Measurements from ENCODE around the gene SPEM3.

The SPEM3 gene

GRCh38 chr17:7403977-7404736 lies 24.5 kb upstream of the SPEM3 start, which contains the start of gene TMEM256:
Gene TMEM256 (minus strand): TSS chr17:7404097. CDS start chr17:7404084, 13 bp downstream.
- DNase-seq (ENCODE audit: low read depth): peak; percentile 95

GRCh38 chr17:7404737-7405349 lies 23.8 kb upstream of the SPEM3 start:
- DNase-seq (ENCODE audit: low read depth): peak; percentile 65

GRCh38 chr17:7405350-7406234 lies 23.1 kb upstream of the SPEM3 start:
- DNase-seq (ENCODE audit: low read depth): no peak

GRCh38 chr17:7406235-7406825 lies 22.3 kb upstream of the SPEM3 start:
- DNase-seq (ENCODE audit: low read depth): no peak

- no peak for DNase-seq (ENCODE audit: low read depth)
These were observed 21.6 kb upstream of the SPEM3 start for GRCh38 chr17:7407082-7407481.

- DNase-seq (ENCODE audit: low read depth): no peak
These were observed 21.0 kb upstream of the SPEM3 start, which contains the start of gene NLGN2 for GRCh38 chr17:7407485-7408251. Gene NLGN2 (plus strand): TSS chr17:7407845. CDS start chr17:7408256, 411 bp downstream.

- no peak for DNase-seq (ENCODE audit: low read depth)
These were observed 20.4 kb upstream of the SPEM3 start for GRCh38 chr17:7408252-7408727.

GRCh38 chr17:7408863-7409262 lies 19.8 kb upstream of the SPEM3 start:
- no peak for DNase-seq (ENCODE audit: low read depth)

- no peak for DNase-seq (ENCODE audit: low read depth)
These were observed 18.9 kb upstream of the SPEM3 start for GRCh38 chr17:7409716-7410115.

GRCh38 chr17:7410634-7411426 lies 17.8 kb upstream of the SPEM3 start:
- DNase-seq (ENCODE audit: low read depth): no peak

GRCh38 chr17:7411427-7411750 lies 17.3 kb upstream of the SPEM3 start:
- no peak for DNase-seq (ENCODE audit: low read depth)

- no peak for DNase-seq (ENCODE audit: low read depth)
These were observed 15.2 kb upstream of the SPEM3 start for GRCh38 chr17:7413346-7413985.

GRCh38 chr17:7414837-7415236 lies 13.8 kb upstream of the SPEM3 start:
- no peak for DNase-seq (ENCODE audit: low read depth)

GRCh38 chr17:7415784-7416183 lies 12.9 kb upstream of the SPEM3 start:
- no peak for DNase-seq (ENCODE audit: low read depth)

GRCh38 chr17:7416323-7416722 lies 12.3 kb upstream of the SPEM3 start:
- no peak for DNase-seq (ENCODE audit: low read depth)

- DNase-seq (ENCODE audit: low read depth): no peak
These were observed 11.5 kb upstream of the SPEM3 start for GRCh38 chr17:7417056-7417655.

- no peak for DNase-seq (ENCODE audit: low read depth)
These were observed 10.0 kb upstream of the SPEM3 start for GRCh38 chr17:7418472-7419152.

- no peak for DNase-seq (ENCODE audit: low read depth)
These were observed 8.6 kb upstream of the SPEM3 start, which contains the start of gene SPEM1 for GRCh38 chr17:7419819-7420610. Gene SPEM1 (plus strand): TSS chr17:7420324. CDS start chr17:7420385, 61 bp downstream.
